ENCODE data around the gene LDHA. TPM values are rescaled to one million over a fixed set of nuclear protein-coding genes. Genes with fewer than 3 reads are reported as not detected.

LDHA gene
- polyA plus RNA-seq, 3 donors: 191 to 501 (median 438) TPM

- 93% methylated on average over 2 of the region's 4 CpGs for WGBS (ENCODE audit: insufficient coverage)
- peaks cover 57 to 77% of the 10 kb centered on the region in 2 donors for H3K36me3 Mint-ChIP-seq
- Histone ChIP-seq H3K27ac (ENCODE audit: low read depth in 1 of 2, low read length in 2 of 2) (no peak overlapping the region), H3K36me3 (replicated peaks in 1 of 2; ENCODE audit: control insufficient read depth in 1 of 2, insufficient read depth in 2 of 2, low read length in 2 of 2) (peaks cover 57 to 86% of the 10 kb centered on the region in 2 donors), H3K4me2 (replicated peaks; ENCODE audit: extremely low read depth, low read length, poor library complexity, severe bottlenecking) (no peak overlapping the region), H3K4me3 (replicated peaks in 1 of 3; ENCODE audit: low read depth in 2 of 3, low read length in 3 of 3) (no peak overlapping the region), H2AFZ (ENCODE audit: insufficient read depth, low read depth, low read length, poor library complexity, severe bottlenecking) (no peak overlapping the region), H3K9ac (ENCODE audit: insufficient read depth, low read length, poor library complexity, severe bottlenecking) (no peak overlapping the region), H3K9me3 (replicated peaks in 1 of 2; ENCODE audit: control insufficient read depth in 1 of 2, insufficient read depth in 1 of 2, low read length in 2 of 2) (no peaks in the 10 kb centered on the region), H4K20me1 (ENCODE audit: insufficient read depth, low read length) (no peaks in the 10 kb centered on the region), H3K27me3 (ENCODE audit: control insufficient read depth in 2 of 2, insufficient read depth in 2 of 2, low read length in 2 of 2) (no peaks in the 10 kb centered on the region), H3K79me2 (ENCODE audit: insufficient read depth, low read length) (no peaks in the 10 kb centered on the region), H3K4me1 (ENCODE audit: control insufficient read depth in 1 of 2, insufficient read depth in 2 of 2, low read length in 2 of 2) (peaks cover 10 to 15% of the 10 kb centered on the region in 2 donors)
- intact Hi-C loops (cut with micrococcal nuclease): loop anchor here in 1 of 2 donors (5.0 kb wide), 1 partner anchor 32 kb away; no protein-coding TSS in a partner anchor
- H3K4me1 Mint-ChIP-seq: peaks cover 12% of the 10 kb centered on the region
- H3K27ac Mint-ChIP-seq: peak overlapping the region in 1 of 7 donors; percentile 18
- no peak for TF ChIP-seq CTCF (IDR thresholded peaks at IDR 0.05)
- no peak for DNase-seq
- H3K9me3 Mint-ChIP-seq: no peaks in the 10 kb centered on the region
- H3K4me3 Mint-ChIP-seq: no peak overlapping the region
- H3K27me3 Mint-ChIP-seq (ENCODE audit: low read depth in 3 of 3): no peaks in the 10 kb centered on the region
Measured at GRCh38 chr11:18364495-18365073, 29.8 kb upstream of the LDHA start.

- Mint-ChIP-seq H3K36me3 (peaks cover 50 to 71% of the 10 kb centered on the region in 2 donors), H3K27me3 (ENCODE audit: low read depth in 3 of 3) (no peaks in the 10 kb centered on the region), H3K9me3 (no peaks in the 10 kb centered on the region), H3K4me1 (peaks cover 12% of the 10 kb centered on the region), H3K27ac (peak overlapping the region in 6 of 7 donors; percentile 8 to 89 (median 62)), H3K4me3 (no peak overlapping the region)
- Histone ChIP-seq H3K4me3 (replicated peaks in 1 of 3; ENCODE audit: low read depth in 2 of 3, low read length in 3 of 3) (no peak overlapping the region), H4K20me1 (ENCODE audit: insufficient read depth, low read length) (no peaks in the 10 kb centered on the region), H3K36me3 (replicated peaks in 1 of 2; ENCODE audit: control insufficient read depth in 1 of 2, insufficient read depth in 2 of 2, low read length in 2 of 2) (peaks cover 45 to 75% of the 10 kb centered on the region in 2 donors), H3K9me3 (replicated peaks in 1 of 2; ENCODE audit: control insufficient read depth in 1 of 2, insufficient read depth in 1 of 2, low read length in 2 of 2) (no peaks in the 10 kb centered on the region), H2AFZ (ENCODE audit: insufficient read depth, low read depth, low read length, poor library complexity, severe bottlenecking) (no peak overlapping the region), H3K79me2 (ENCODE audit: insufficient read depth, low read length) (no peaks in the 10 kb centered on the region), H3K27ac (ENCODE audit: low read depth in 1 of 2, low read length in 2 of 2) (peak overlapping the region in 1 of 2 donors; percentile 61), H3K27me3 (ENCODE audit: control insufficient read depth in 2 of 2, insufficient read depth in 2 of 2, low read length in 2 of 2) (no peaks in the 10 kb centered on the region), H3K4me2 (replicated peaks; ENCODE audit: extremely low read depth, low read length, poor library complexity, severe bottlenecking) (no peak overlapping the region), H3K4me1 (ENCODE audit: control insufficient read depth in 1 of 2, insufficient read depth in 2 of 2, low read length in 2 of 2) (peaks cover 10 to 15% of the 10 kb centered on the region in 2 donors), H3K9ac (ENCODE audit: insufficient read depth, low read length, poor library complexity, severe bottlenecking) (no peak overlapping the region)
- DNase-seq: no peak
- WGBS (ENCODE audit: insufficient coverage): 100% methylated on average over 2 of the region's 4 CpGs
- no peak for TF ChIP-seq CTCF (IDR thresholded peaks at IDR 0.05)
- intact Hi-C loops (cut with micrococcal nuclease): loop anchor here in 1 of 2 donors (5.0 kb wide), 1 partner anchor 33 kb away; no protein-coding TSS in a partner anchor
Measured at GRCh38 chr11:18365741-18366140, 28.6 kb upstream of the LDHA start.
